GM18519 (cell line): ENCODE results near the gene VARS2.
"Not testable (repeated sequence)": the region's sequence is repeated elsewhere in the genome, so short reads cannot be mapped to it uniquely, and the experiment has no call there.

Source experiments
- ATAC-seq: cut with Tn5 transposase; IDR thresholded peaks from one replicate; pipeline ENCODE4 v1.9.1; 2021; ENCODE audit warnings: mild to moderate bottlenecking, moderate library complexity; ENCODE audit not compliant: unreplicated experiment, low FRiP score

The VARS2 gene

DNA sequence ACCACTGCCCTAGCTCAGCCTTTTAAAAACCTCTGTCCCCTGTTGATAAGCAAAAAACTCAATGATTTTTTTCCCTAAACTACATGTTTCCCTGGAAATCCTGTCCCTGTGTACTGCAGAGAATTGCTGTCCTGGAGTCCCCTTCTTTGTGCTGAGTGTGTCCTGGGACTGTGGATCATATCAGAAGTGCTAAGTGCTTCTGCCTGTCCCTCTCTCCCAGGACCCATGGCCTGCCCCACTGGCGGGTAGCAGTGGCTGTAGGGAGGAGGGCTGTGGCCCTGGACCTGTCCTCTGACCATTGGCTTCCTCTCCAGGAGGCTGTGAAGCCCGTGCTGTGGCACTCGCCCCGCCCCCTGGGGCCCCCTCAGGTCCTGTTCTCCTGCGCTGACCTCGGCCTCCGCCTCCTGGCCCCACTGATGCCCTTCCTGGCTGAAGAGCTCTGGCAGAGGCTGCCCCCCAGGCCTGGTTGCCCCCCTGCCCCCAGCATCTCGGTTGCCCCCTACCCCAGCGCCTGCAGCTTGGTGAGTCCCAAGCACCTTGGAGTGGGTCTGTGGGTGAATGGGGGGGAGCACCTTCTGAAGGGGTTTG is 10.1 kb downstream of the VARS2 start:
- not testable (repeated sequence) for ATAC-seq

DNA sequence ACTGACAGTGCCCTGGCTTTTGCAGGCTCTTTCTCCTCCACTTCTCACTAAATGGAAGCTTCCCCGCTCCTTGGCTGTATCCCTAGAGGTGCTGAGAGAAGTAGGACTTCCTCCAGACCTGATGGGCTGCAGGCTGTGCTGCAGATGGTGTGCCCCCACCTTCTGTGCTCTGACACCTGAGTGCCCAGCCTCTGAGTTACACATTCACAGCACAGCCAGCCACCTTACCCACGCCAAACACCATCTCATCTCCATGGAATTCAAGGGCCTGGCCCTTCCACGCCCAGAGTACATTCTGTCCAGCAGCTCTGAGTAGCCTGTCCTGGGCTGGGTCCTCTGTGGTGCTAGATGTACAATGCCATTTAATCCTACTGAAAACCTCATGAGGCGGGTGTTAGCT is 12.6 kb downstream of the VARS2 start:
- no peak for ATAC-seq

DNA sequence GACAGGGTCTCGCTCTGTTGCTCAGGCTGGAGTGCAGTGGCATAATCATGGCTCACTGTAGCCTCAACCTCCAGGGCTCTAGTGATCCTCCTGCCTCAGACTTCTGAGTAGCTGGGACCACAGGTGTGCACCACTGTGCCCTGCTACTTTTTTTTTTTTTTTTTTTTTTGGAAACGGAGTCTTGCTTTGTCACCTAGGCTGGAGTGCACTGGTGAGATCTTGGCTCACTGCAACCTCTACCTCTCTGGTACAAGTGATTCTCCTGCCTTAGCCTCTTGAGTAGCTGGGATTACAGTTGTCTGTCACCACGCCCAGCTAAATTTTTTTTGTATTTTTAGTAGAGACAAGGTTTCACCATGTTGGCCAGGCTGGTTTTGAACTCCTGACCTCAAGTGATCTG is 13.0 kb downstream of the VARS2 start:
- ATAC-seq: not testable (repeated sequence)

DNA sequence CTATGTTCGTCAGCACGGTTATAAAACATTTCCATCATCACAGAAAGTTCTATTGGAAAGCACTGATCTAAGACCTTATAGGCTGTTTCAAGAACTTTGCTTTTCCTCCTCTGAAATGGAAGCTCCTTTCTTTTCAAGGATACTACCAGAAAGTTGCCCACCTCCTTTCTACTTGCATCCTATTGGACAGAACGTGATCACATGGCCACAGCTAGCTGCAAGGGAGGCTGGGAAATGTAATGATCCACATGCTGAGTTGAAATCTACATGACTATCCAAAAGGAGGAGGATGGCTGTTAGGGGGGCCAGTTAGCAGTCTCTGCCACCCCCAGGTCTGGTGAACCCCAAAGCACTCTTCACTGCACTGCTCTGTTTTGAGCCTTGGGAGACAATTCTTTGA is 14.6 kb downstream of the VARS2 start:
- no peak for ATAC-seq

DNA sequence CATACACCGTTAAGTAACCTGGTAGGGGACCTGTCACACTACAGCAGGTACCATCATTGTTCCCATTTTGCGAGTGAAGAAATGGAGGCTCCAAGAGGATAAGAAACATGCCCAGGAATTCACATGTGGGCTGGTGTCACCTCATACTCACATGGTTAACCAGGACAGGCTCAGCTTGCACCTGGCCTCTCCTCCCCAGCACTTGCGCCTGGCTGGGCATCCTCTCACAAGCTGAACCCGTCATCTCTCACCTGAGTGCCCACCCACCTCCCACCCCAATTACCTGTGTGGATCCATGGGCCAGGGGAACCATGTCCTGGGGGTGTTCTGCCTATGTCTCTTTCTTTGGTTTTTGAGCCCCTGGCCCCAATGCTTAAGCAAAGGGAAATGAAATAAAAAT is 16.5 kb downstream of the VARS2 start:
- ATAC-seq: no peak

DNA sequence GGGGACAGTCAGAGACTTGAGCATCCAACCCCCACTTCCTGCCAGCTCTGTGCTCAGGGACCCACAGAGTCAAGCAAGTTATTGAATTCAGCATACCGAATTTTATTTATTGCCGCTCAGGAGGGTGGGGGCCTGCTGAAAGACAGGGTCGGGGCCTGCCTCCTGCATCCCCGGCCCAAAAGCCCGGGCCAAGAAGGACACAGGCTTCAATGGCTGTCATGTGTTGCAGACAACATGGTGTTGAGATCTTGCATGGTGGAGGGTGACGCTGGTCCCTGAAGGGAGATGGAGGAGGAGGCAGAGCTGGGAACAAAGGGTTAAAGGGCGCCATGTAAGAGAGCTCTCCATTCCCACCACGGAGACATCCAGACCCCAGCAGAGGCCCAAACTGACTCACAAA is 17.2 kb downstream of the VARS2 start:
- no peak for ATAC-seq

DNA sequence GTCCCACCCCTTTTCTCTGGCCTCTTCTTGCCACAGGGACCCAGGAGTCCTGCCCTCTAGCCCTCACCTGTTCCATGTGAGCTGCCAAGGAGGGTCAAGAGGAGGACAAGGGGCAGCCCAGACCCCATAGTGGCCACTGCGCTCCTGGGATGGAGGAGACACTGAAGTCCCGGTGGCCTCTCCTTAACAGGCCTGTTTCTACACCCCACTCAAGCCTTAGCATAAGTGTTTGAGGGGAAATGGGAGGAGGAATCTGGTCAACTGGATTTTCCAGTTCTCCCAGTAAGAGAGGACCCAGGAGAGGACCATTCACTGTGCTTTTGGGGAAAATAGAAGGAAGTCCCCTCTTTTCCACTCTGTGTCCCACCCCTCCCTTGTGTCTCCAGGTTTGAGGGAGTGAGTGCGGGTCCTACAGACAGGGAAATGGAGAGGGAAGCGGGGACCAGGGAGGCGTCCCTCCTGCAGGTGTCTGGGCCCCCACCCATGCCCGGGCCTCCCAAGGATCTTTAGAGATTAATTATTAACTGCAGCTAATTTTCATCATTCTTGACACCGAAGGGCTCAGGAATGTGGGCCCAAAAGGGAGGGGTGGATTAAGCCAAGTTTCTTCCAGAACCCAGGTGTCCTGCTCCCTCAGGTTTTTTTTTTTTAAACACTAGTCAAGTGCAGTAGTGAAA is 18.1 kb downstream of the VARS2 start, which contains the start of gene SFTA2:
Gene SFTA2 (minus strand): TSS at position 202 of the 677 bp plus-strand sequence. CDS start 74 bp downstream, at position 128.
- no peak for ATAC-seq

DNA sequence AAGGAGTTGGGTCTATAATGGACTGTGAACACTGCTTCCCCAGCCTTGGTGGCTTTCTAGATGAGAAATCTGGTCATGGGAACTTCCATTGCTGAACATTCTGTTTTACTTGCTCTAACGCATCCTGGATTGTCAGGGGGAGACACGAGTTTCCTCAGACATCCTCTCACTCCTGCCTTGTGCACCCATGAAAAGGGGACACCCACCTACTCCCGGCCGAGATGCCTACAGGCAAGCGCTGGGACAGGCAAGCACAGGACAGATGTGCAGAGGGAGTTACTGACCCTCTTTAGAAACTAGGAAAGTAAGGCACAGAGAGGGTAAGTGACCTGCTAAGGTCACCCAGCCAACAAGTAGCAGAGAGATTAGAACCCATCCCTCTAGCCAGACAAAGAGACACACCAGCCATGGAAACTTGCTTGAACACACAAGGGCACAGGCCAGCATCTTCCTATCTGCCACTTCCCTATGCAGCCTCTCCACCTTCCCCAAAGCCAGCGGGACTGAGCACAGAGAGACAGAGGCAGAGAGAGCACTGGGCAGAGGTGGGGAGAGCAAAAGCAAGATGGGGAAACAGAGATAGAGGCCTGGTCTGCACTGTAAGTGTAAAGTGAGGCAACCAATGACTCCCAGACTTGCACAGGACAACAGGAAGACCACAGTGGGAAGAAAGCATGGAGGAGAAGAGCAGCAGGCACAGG is 18.8 kb downstream of the VARS2 start:
- ATAC-seq: no peak

DNA sequence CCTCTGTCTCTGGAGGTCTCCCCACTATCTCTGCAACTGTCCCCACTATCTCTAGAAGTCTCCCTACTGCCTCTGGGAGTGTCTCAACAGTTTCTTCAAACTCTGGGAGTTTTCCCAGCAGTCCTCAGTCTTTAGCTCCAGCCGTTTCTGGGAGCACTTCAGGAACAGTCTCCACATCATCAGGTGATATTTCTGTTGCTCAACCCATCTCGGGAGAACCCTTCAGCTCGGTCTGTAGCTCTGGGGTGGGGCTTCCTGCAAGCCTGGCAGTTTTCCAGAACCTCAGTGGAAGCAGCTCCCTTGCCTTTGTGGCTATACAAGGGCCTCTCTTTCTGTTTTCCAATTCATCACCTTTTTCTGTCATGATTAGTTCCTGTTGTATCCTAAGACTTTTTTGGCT is 21.0 kb downstream of the VARS2 start:
- no peak for ATAC-seq

DNA sequence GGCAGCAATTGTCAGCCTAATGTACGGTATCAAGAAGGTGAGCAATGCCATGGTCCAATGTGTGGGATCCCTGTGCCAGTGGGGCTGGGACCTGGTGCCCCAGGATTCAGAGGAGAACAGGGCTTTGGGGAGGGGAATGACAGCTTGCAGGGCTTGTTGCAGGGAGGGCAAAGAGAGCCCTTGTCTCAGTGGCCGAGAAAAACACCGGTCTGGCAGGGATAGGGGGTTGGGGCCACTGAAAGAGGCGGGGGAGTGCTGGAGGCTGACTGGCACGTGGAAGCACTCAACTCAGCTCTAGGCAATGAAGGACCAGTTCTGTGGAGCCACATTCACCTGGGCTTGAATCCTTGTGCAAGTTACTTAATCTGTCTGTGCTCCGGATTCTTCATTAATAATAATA is 23.2 kb downstream of the VARS2 start:
- no peak for ATAC-seq

DNA sequence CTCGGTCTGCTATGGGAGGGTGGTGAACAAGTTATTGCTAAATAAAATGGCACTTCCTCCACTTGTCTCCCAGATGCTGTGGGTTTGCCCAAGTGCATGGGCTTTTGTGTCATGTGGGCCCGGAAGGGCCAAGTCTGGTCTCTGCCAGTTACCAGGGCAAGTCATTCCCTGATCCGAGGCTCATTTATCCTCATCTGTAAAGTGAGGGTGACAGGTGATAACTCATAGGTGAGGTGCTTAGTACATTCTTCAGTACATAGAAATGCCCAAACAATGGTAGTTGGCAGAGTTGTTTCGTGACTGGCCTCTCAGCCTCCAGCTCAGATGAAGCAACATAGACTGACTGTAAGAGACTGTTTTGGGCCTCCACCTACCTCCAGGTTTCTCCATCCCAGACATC is 24.7 kb downstream of the VARS2 start:
- ATAC-seq: no peak

DNA sequence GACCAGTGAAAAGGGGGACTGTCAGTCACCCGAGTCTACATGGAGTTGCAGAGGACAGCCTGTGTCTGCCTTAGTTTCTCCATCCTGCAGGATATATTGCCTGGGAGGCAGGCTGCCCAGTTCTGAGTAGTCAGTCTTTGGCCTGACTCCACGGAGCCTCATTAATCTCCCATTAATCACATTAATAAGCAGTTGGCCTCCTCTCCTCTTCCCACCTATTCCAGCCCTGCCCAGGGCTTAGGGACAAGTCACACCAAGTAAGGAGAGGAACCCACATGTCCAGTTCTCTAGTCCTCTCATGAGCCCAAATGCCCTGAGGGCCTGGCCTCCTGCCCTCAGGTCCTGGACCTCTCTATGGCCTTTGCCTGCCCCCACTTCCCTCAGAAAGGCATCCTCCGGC is 25.4 kb downstream of the VARS2 start:
- ATAC-seq: no peak

DNA sequence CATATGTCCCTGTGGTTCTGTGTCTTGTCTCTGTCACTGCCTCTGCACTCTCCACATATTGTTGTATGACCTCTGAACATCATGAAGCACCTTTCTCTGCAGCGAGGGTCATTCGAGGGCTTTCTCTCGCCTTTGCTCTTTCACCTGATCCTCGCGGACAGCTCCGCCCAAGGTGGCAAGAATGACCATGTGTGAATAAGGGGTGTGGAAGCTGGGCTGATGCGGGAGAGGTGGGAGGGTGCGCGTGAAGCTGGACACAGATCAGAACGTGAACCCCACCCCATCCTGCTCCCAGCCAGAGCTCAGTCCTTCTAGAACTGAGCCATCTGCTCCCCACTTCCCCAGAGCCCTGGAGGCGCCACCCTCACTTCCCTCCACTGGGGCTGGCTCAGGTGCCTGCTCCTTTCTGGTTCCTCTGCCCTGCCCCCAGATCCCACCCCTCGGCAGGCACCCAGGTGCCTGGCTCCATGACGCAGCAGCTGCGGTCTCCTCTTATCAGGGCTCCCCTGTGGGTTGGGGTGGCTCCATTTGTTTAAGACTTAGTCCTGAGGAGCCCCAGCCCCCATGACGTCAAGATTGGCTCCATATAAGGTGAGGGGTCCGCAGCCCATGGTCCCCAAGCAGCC is 26.4 kb downstream of the VARS2 start, which contains the start of gene MUCL3:
Gene MUCL3 (plus strand): TSS at position 613 of the 626 bp plus-strand sequence. CDS start 27 bp downstream, outside the sequence.
- ATAC-seq: no peak

DNA sequence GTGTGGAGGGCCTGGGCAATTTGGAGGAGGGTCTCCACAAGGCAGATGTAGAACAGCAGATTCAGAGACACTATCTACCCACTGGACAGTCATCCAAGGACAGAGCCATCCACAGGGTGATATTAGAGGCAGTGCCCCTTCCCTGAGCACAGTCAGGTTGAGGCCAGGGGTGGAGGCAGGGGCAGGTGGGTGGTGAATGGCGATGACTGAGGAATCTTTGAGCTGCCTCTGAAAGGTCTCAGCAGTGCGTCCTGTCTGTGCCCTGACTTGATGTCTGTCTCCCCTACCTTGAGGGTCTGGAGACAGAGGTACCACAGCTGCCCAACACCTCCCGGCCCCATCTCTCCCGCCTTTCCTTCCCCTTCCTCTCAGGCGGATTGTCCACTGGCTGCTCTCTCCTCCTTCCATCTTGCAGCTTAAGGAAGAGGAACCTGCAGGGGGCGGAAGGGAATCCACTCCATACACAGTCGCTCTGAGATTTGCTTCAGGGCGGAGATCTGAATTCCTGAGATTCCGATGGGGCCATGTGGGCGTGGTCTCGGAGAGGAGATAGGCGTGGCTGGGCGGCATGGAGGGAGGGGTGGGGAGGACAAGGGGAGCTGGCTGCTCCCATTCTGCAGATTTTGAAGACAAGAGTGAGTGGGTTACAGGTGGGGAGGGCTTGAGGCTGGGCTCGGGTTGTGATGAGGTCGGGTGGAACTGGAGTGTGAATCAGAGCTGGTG is 28.5 kb downstream of the VARS2 start:
- ATAC-seq: no peak

DNA sequence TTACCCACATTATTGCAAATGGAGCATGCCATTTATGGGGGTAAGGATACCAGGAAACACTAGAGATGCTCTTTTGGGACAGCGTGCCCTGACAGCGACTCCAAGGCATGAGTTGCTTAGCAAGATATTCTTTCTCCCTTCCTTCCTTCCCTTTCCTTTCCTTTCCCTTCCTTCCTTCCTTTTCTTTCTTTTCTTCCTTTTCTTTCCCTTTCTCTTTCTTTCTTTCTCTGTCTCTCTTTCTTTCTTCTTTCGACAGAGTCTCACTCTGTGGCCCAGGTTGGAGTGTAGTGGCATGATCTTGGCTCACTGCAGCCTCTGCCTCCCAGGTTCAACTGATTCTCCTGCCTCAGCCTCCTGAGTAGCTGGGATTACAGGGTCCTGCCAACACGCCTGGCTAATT is 30.0 kb downstream of the VARS2 start:
- no peak for ATAC-seq

DNA sequence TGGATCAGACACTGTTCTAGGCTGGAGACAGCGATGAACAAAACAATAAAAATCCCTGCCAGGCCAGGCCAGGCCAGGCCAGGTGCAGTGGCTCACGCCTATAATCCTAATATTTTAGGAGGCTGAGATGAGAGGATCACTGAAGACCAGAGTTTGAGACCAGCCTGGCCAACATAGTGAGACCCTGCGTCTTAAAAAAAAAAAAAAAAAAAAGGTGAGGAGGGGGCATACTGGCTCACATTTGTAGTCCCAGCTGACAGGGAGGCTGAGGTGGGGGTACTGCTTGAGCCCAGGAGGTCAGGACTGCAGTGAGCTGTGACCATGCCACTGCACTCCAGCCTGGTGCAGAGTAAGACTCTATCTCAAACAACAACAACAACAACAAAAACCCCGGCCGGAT is 31.2 kb downstream of the VARS2 start:
- no peak for ATAC-seq

DNA sequence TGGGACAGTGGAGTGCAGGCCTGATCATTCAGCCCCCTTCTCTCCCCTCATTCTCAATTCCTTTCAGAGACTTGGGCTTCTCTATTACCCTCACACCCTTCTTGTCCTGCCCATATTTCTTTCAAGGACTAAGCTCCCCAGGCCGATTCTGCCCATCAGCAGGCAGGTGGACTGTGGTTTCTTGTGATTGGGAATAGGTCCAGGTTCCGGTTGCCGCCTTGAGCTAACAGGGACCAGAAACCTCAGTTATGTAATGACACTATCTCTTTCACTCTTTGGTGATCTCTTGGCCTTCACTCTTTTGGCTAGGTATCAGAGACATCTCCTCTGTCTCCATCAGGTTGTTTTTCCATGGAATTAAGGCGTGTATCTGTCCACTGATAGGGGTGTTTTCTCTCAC is 33.2 kb downstream of the VARS2 start:
- ATAC-seq: no peak

DNA sequence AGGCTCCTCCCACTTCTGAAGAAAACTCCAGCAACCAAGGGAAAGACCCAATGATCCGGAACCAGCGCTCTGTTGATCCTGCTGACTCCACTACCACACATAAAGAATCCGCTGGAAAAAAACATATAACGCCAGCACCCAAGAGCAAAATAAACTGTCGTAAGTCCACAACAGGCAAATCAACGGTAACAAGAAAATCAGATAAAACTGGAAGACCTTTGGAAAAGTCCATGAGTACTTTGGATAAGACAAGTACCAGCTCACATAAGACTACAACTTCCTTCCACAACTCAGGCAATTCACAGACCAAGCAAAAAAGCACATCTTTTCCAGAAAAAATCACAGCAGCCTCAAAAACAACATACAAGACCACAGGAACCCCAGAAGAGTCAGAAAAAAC is 34.8 kb downstream of the VARS2 start:
- ATAC-seq: no peak

DNA sequence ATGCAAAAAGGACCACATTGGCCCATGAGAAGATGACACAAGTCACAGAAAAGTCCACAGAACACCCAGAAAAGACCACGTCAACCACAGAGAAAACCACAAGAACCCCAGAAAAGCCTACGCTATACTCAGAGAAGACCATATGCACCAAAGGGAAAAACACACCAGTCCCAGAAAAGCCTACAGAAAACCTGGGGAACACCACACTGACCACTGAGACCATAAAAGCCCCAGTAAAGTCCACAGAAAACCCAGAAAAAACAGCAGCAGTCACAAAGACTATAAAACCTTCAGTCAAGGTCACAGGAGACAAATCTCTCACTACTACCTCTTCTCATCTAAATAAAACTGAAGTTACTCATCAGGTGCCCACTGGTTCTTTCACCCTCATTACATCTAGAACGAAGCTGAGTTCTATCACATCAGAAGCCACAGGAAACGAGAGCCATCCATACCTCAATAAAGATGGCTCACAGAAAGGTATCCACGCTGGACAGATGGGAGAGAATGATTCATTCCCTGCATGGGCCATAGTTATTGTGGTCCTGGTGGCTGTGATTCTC is 38.0 kb downstream of the VARS2 start:
- ATAC-seq: no peak

DNA sequence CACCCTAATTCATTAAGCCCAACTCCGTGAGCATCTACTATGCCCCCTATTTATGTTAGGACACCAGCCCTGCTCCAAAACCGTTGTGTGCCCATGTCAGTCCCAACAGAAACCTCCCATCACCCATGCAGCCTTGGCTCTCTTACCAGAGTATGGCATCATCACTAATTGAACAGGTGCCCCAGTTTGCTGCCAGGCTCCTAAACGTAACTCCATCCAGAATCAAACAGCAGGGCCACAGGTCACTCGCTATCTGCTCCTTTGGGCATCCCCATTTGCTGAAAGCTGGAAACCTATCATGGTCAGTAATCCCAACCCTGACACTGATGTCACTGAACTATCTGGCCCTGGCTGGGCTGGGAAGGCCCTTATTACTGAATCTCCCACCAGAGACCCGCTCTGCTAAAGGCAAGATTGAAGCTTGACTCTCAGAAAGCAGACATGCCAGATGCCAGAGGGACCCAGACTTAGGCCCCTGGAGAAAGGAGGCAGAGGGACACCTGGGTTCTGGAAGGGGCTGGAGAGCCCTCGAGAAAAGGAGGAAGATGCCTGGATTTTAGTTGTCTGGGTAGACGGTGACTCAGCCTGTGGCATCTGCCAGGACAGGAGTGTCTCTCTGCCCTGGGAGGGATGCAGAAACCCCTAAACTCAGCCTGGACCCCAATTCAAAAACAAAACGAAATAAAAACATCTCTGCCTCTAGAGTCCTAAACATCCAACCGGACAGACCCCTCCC is 40.8 kb downstream of the VARS2 start:
- no peak for ATAC-seq
